ENCODE measurements around the gene PRR12.

The PRR12 gene

GRCh38 chr19:49655570-49656455 is 64.8 kb downstream of the PRR12 start:
- POLR2A ChIA-PET, result no interaction called here
- DNase-seq (ENCODE audit: extremely low spot score), result no peak
- CTCF ChIA-PET, result interaction anchor here (1.0 to 5.2 kb wide), 7 partner anchors 10 to 25 kb away, joined by 3 to 30 read pairs (median 4); partner anchors contain the start of genes PRMT1, RRAS and SCAF1
- TF ChIP-seq CTCF (IDR thresholded peaks at IDR 0.05; ENCODE audit: control extremely low read depth, extremely low read depth, low read depth, missing control alignments), result no peak

GRCh38 chr19:49656456-49657109 is 65.6 kb downstream of the PRR12 start:
- no peak for DNase-seq (ENCODE audit: extremely low spot score)
- POLR2A ChIA-PET, result interaction anchor here (0.8 kb wide), 1 partner anchor 19 kb away, joined by 3 read pairs; no protein-coding TSS in a partner anchor
- CTCF ChIA-PET, result interaction anchor here (1.0 to 5.2 kb wide), 7 partner anchors 9 to 24 kb away, joined by 3 to 30 read pairs (median 4); partner anchors contain the start of genes PRMT1 and RRAS
- no peak for TF ChIP-seq CTCF (IDR thresholded peaks at IDR 0.05; ENCODE audit: control extremely low read depth, extremely low read depth, low read depth, missing control alignments)

GRCh38 chr19:49657493-49658138 is 66.6 kb downstream of the PRR12 start:
- DNase-seq (ENCODE audit: extremely low spot score), result no peak
- no peak for TF ChIP-seq CTCF (IDR thresholded peaks at IDR 0.05; ENCODE audit: control extremely low read depth, extremely low read depth, low read depth, missing control alignments)
- CTCF ChIA-PET, result interaction anchor here (1.1 to 5.2 kb wide), 4 partner anchors 10 to 87 kb away, joined by 3 to 30 read pairs (median 4); partner anchors contain the start of gene PRMT1
- POLR2A ChIA-PET, result interaction anchor here (0.8 kb wide), 1 partner anchor 18 kb away, joined by 3 read pairs; no protein-coding TSS in a partner anchor

GRCh38 chr19:49658139-49658517 is 67.1 kb downstream of the PRR12 start:
- ChIA-PET CTCF (interaction anchor here (1.1 to 5.2 kb wide), 3 partner anchors 11 to 88 kb away, joined by 3 to 30 read pairs (median 3); no protein-coding TSS in a partner anchor), POLR2A (no interaction called here)
- TF ChIP-seq CTCF (IDR thresholded peaks at IDR 0.05; ENCODE audit: control extremely low read depth, extremely low read depth, low read depth, missing control alignments), result no peak
- DNase-seq (ENCODE audit: extremely low spot score), result no peak

GRCh38 chr19:49658566-49659442 is 67.8 kb downstream of the PRR12 start:
- DNase-seq (ENCODE audit: extremely low spot score), result no peak
- POLR2A ChIA-PET, result no interaction called here
- TF ChIP-seq CTCF (IDR thresholded peaks at IDR 0.05; ENCODE audit: control extremely low read depth, extremely low read depth, low read depth, missing control alignments), result no peak
- CTCF ChIA-PET, result interaction anchor here (2.2 to 5.2 kb wide), 2 partner anchors 13 to 22 kb away, joined by 6 to 30 read pairs; no protein-coding TSS in a partner anchor
